NB4 (cell line): ENCODE measurements around the gene FADS3.

Experiments used
- POLR2A ChIP-seq: IDR thresholded peaks from 2 replicates; pipeline ENCODE4 v1.6.1; 2011; ENCODE audit warnings: mild to moderate bottlenecking; ENCODE audit not compliant: insufficient read length; ENCODE audit errors: extremely low read depth
- TF ChIP-seq, protein P1 (sequence below): IDR thresholded peaks from one replicate; pipeline ENCODE4 v1.5.1; 2012; ENCODE audit warnings: low read depth, low read length

DNA sequence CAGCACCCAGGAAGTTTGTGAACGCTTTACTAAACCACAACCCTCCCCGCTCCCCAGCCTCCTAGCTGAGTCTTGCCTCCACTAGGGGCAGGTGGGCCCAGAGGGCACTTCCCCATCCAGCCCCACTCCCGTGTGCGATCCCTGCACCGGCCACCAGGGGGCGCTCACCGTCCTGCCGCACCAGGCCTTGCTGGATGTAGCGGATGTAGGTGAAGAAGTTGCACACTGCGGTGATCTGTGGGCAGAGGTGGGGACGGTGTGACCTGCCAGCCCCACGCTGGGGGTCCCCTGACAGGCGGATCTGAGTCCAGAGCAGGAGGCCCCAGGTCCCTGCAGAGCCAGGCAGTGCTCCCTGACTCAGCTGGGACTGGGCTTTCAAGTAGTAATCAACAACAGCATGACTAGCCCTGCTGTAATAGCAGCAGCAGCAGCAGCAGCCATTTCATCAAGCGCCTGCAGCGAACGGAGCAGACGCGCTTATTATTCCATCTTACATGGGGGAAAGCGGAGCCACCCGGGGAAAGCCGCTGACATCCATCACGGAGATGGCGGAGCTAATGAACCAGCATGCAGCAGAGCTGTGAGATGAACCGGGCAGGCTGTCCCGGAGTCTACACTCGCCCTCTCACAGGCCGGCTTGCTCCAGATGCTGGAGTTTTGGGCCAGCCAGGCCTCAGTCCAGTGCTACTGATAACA is 7.9 kb upstream of the FADS3 start:
- no peak for TF ChIP-seq POLR2A
- TF ChIP-seq, protein P1, sequence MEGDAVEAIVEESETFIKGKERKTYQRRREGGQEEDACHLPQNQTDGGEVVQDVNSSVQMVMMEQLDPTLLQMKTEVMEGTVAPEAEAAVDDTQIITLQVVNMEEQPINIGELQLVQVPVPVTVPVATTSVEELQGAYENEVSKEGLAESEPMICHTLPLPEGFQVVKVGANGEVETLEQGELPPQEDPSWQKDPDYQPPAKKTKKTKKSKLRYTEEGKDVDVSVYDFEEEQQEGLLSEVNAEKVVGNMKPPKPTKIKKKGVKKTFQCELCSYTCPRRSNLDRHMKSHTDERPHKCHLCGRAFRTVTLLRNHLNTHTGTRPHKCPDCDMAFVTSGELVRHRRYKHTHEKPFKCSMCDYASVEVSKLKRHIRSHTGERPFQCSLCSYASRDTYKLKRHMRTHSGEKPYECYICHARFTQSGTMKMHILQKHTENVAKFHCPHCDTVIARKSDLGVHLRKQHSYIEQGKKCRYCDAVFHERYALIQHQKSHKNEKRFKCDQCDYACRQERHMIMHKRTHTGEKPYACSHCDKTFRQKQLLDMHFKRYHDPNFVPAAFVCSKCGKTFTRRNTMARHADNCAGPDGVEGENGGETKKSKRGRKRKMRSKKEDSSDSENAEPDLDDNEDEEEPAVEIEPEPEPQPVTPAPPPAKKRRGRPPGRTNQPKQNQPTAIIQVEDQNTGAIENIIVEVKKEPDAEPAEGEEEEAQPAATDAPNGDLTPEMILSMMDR = peak; percentile 100
